Lower lobe of right lung (tissue), 2 donors: ENCODE results near the gene PCK2. TPM values are rescaled to one million over a fixed set of nuclear protein-coding genes. Genes with fewer than 3 reads are reported as not detected.

Source experiments
- ATAC-seq, 2 donors: fragments of 200-7000 bp; cut with Tn5 transposase; one replicate each; pipeline ENCODE4 v1.9.1; 2020 to 2022; ENCODE audit warnings: mild to moderate bottlenecking in 2 of 2, moderate library complexity in 2 of 2
- DNase-seq: peaks from one replicate; pipeline ENCODE4 v3.0.0-alpha.2; 2020
- H3K27ac ChIP-seq: fragments of 200-600 bp; one replicate; pipeline ENCODE4 v1.8.0; 2022
- H3K27me3 ChIP-seq: fragments of 200-600 bp; one replicate; pipeline ENCODE4 v1.8.0; 2022; ENCODE audit warnings: low read depth
- H3K36me3 ChIP-seq: fragments of 200-600 bp; one replicate; pipeline ENCODE4 v1.8.0; 2022; ENCODE audit warnings: mild to moderate bottlenecking
- H3K4me1 ChIP-seq: fragments of 200-600 bp; one replicate; pipeline ENCODE4 v1.8.0; 2022
- H3K4me3 ChIP-seq: fragments of 200-600 bp; one replicate; pipeline ENCODE4 v1.8.0; 2022; ENCODE audit warnings: mild to moderate bottlenecking
- H3K9me3 ChIP-seq: fragments of 200-600 bp; one replicate; pipeline ENCODE4 v1.8.0; 2022
- CTCF ChIP-seq: fragments of 200-600 bp; IDR thresholded peaks from one replicate; pipeline ENCODE4 v1.8.0; 2022; ENCODE audit warnings: antibody characterized with exemption, mild to moderate bottlenecking
- intact Hi-C: fragments of 100-400 bp; cut with DNase I; formaldehyde crosslinking; loops from one replicate; pipeline ENCODE4 v1.11.0; 2022
- total RNA-seq: library from RNA; stranded (reverse); fragmentation: NEBNext Ultra II Directional; extraction: Animal tissue kit (Norgen Biotek cat#: 25700); gene quantifications from one replicate; pipeline ENCODE4 v1.2.1, GENCODE V29; 2021
- donor health status: DM: no; HTN: yes; CAD: no; lungs with severe emphysema.

Gene PCK2
- total RNA-seq, 1 donor from 2014 or later = 42.8 TPM

GRCh38 chr14:24116128-24116814 lies 22.2 kb downstream of the PCK2 start:
- ATAC-seq (no peak), DNase-seq (no peak)
- Histone ChIP-seq H3K27me3 (no peaks in the 10 kb centered on the region), H3K4me1 (peaks cover 23% of the 10 kb centered on the region), H3K9me3 (no peaks in the 10 kb centered on the region), H3K4me3 (peak overlapping the region; percentile 77), H3K27ac (no peak overlapping the region), H3K36me3 (peaks cover 48% of the 10 kb centered on the region)
- intact Hi-C loops = no loop called here
- no peak for TF ChIP-seq CTCF

GRCh38 chr14:24117179-24117578 lies 23.1 kb downstream of the PCK2 start:
- intact Hi-C loops = no loop called here
- H3K4me1 ChIP-seq = peaks cover 23% of the 10 kb centered on the region
- no peaks in the 10 kb centered on the region for H3K9me3 ChIP-seq
- H3K4me3 ChIP-seq = no peak overlapping the region
- DNase-seq (no peak), ATAC-seq (no peak)
- H3K27ac ChIP-seq = no peak overlapping the region
- no peak for TF ChIP-seq CTCF
- H3K27me3 ChIP-seq = no peaks in the 10 kb centered on the region
- peaks cover 57% of the 10 kb centered on the region for H3K36me3 ChIP-seq

GRCh38 chr14:24119691-24120090 lies 25.6 kb downstream of the PCK2 start:
- ATAC-seq (no peak), DNase-seq (no peak)
- peaks cover 20% of the 10 kb centered on the region for H3K4me1 ChIP-seq
- TF ChIP-seq CTCF = no peak
- H3K27ac ChIP-seq = no peak overlapping the region
- H3K36me3 ChIP-seq = peaks cover 82% of the 10 kb centered on the region
- H3K27me3 ChIP-seq = no peaks in the 10 kb centered on the region
- no peak overlapping the region for H3K4me3 ChIP-seq
- intact Hi-C loops = no loop called here
- H3K9me3 ChIP-seq = no peaks in the 10 kb centered on the region

- peaks cover 10% of the 10 kb centered on the region for H3K4me1 ChIP-seq
- DNase-seq (no peak), ATAC-seq (no peak)
- no peak for TF ChIP-seq CTCF
- no peaks in the 10 kb centered on the region for H3K27me3 ChIP-seq
- peaks cover 84% of the 10 kb centered on the region for H3K36me3 ChIP-seq
- no peaks in the 10 kb centered on the region for H3K9me3 ChIP-seq
- H3K4me3 ChIP-seq = no peak overlapping the region
- no peak overlapping the region for H3K27ac ChIP-seq
- intact Hi-C loops = no loop called here
Measured at GRCh38 chr14:24121210-24121609, 27.1 kb downstream of the PCK2 start.

- H3K27ac ChIP-seq = no peak overlapping the region
- H3K4me1 ChIP-seq = no peaks in the 10 kb centered on the region
- no peaks in the 10 kb centered on the region for H3K9me3 ChIP-seq
- H3K4me3 ChIP-seq = no peak overlapping the region
- no peak for ATAC-seq
- H3K27me3 ChIP-seq = no peaks in the 10 kb centered on the region
- no peak for DNase-seq
- no peak for TF ChIP-seq CTCF
- intact Hi-C loops = no loop called here
- H3K36me3 ChIP-seq = peaks cover 74% of the 10 kb centered on the region
Measured at GRCh38 chr14:24122416-24122815, 28.3 kb downstream of the PCK2 start.
